ENCODE measurements around the gene AAMP. TPM values are rescaled to one million over a fixed set of nuclear protein-coding genes. Genes with fewer than 3 reads are reported as not detected.

Gene AAMP
- total and polyA plus RNA-seq, 2 experiments from 2014 or later: 140 to 179 TPM

- Histone ChIP-seq H4K20me1 (ENCODE audit: insufficient read depth, poor library complexity, severe bottlenecking) (peaks cover 5% of the 10 kb centered on the region), H3K27me3 (no peaks in the 10 kb centered on the region), H3K4me3 (peak overlapping the region; percentile 70), H3K27ac (peak overlapping the region; percentile 93), H3K9me2 (replicated peaks; ENCODE audit: insufficient read depth) (no peaks in the 10 kb centered on the region), H3K79me2 (peaks cover 60% of the 10 kb centered on the region), H3K9me3 (ENCODE audit: low read depth) (no peaks in the 10 kb centered on the region), H2AFZ (no peak overlapping the region), H3K4me1 (ENCODE audit: insufficient read depth) (peaks cover 71% of the 10 kb centered on the region), H3K36me3 (replicated peaks; ENCODE audit: insufficient read depth, low read depth) (no peaks in the 10 kb centered on the region), H3K4me2 (peak overlapping the region; percentile 82)
- TF ChIP-seq, protein P1, sequence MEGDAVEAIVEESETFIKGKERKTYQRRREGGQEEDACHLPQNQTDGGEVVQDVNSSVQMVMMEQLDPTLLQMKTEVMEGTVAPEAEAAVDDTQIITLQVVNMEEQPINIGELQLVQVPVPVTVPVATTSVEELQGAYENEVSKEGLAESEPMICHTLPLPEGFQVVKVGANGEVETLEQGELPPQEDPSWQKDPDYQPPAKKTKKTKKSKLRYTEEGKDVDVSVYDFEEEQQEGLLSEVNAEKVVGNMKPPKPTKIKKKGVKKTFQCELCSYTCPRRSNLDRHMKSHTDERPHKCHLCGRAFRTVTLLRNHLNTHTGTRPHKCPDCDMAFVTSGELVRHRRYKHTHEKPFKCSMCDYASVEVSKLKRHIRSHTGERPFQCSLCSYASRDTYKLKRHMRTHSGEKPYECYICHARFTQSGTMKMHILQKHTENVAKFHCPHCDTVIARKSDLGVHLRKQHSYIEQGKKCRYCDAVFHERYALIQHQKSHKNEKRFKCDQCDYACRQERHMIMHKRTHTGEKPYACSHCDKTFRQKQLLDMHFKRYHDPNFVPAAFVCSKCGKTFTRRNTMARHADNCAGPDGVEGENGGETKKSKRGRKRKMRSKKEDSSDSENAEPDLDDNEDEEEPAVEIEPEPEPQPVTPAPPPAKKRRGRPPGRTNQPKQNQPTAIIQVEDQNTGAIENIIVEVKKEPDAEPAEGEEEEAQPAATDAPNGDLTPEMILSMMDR (IDR thresholded peaks at IDR 0.05; ENCODE audit: poor library complexity): no peak
- TF ChIP-seq EZH2phosphoT487 (IDR thresholded peaks at IDR 0.05; ENCODE audit: low read depth, severe bottlenecking, unreplicated experiment): no peak
- TF ChIP-seq EZH2 (IDR thresholded peaks at IDR 0.05; ENCODE audit: borderline replicate concordance): no peak
- no peak for DNase-seq (ENCODE audit: low spot score)
- WGBS (ENCODE audit: low lambda C conversion rate, missing lambda C conversion rate): 60% methylated on average over 12 of the region's 12 CpGs
These were observed 20.7 kb upstream of the AAMP start for GRCh38 chr2:218290316-218291261.

GRCh38 chr2:218289639-218290315 lies 19.8 kb upstream of the AAMP start:
- Histone ChIP-seq H3K4me3 (peak overlapping the region; percentile 28), H3K4me1 (ENCODE audit: insufficient read depth) (peaks cover 72% of the 10 kb centered on the region), H3K9me2 (replicated peaks; ENCODE audit: insufficient read depth) (no peaks in the 10 kb centered on the region), H3K79me2 (peaks cover 68% of the 10 kb centered on the region), H3K9me3 (ENCODE audit: low read depth) (no peaks in the 10 kb centered on the region), H3K27me3 (no peaks in the 10 kb centered on the region), H2AFZ (no peak overlapping the region), H3K36me3 (replicated peaks; ENCODE audit: insufficient read depth, low read depth) (no peaks in the 10 kb centered on the region), H3K4me2 (peak overlapping the region; percentile 82), H4K20me1 (ENCODE audit: insufficient read depth, poor library complexity, severe bottlenecking) (peaks cover 11% of the 10 kb centered on the region), H3K27ac (peak overlapping the region; percentile 93)
- 41% methylated on average over 6 of the region's 6 CpGs for WGBS (ENCODE audit: low lambda C conversion rate, missing lambda C conversion rate)
- no peak for TF ChIP-seq EZH2phosphoT487 (IDR thresholded peaks at IDR 0.05; ENCODE audit: low read depth, severe bottlenecking, unreplicated experiment)
- TF ChIP-seq, protein P1 (IDR thresholded peaks at IDR 0.05; ENCODE audit: poor library complexity): no peak
- no peak for TF ChIP-seq EZH2 (IDR thresholded peaks at IDR 0.05; ENCODE audit: borderline replicate concordance)
- DNase-seq (ENCODE audit: low spot score): peak; percentile 78

DNA sequence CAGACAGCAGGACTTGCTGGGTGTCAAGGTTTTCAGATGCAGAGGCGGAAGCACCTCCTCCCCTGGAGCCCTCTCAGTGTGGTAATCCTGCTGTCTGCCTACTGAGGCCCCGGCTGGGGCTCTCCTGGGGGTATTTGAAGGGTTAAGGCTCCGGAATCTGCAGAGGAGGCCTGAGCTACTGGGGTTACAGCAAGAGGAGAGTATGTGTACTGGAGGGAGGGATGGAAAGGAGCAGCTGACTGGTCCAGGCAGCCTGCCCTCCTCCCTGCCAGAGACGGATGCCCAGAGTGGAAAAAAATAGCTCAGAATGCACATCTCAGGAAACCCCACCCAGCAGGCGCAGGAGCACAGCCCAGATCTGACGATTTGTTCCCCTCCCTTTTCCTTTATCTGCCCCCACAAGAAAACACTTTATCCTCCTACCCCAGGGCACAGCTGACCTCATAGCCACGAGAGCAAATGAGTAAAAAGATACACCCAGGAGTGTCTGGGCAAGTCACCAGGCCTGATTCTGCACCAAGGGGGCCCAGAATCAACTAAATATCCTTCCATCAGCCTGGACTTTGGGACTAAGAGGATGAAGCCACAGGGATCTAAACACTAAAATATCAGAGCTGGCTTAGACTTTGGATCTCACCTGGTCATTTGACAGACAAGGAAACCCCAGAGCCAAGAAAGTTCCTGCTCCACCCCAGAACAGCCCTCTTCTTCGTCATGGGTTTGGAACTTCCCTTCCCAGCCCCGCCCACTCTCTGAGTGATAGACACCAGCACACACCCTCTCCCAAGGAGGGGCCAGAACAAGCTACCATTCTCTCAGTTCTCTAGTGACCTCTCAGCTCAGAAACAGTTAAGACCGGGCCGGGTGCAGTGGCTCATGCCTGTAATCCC lies 16.9 kb upstream of the AAMP start:
- Histone ChIP-seq H3K36me3 (replicated peaks; ENCODE audit: insufficient read depth, low read depth) (no peaks in the 10 kb centered on the region), H3K9me3 (ENCODE audit: low read depth) (no peaks in the 10 kb centered on the region), H3K4me3 (peak overlapping the region; percentile 12), H3K27ac (peak overlapping the region; percentile 93), H3K9me2 (replicated peaks; ENCODE audit: insufficient read depth) (no peaks in the 10 kb centered on the region), H3K4me1 (ENCODE audit: insufficient read depth) (peaks cover 77% of the 10 kb centered on the region), H2AFZ (no peak overlapping the region), H3K27me3 (no peaks in the 10 kb centered on the region), H4K20me1 (ENCODE audit: insufficient read depth, poor library complexity, severe bottlenecking) (peaks cover 38% of the 10 kb centered on the region), H3K79me2 (peaks cover 89% of the 10 kb centered on the region), H3K4me2 (peak overlapping the region; percentile 82)
- peak; percentile 97 for DNase-seq (ENCODE audit: low spot score)
- TF ChIP-seq EZH2 (IDR thresholded peaks at IDR 0.05; ENCODE audit: borderline replicate concordance) (no peak), EZH2phosphoT487 (IDR thresholded peaks at IDR 0.05; ENCODE audit: low read depth, severe bottlenecking, unreplicated experiment) (no peak)
- TF ChIP-seq, protein P1 (IDR thresholded peaks at IDR 0.05; ENCODE audit: poor library complexity): no peak
- WGBS (ENCODE audit: low lambda C conversion rate, missing lambda C conversion rate): 11% methylated on average over 11 of the region's 11 CpGs

Measured in hepatocyte (in vitro differentiated cells).